ENCODE data around the gene WDR37.

WDR37 gene

GRCh38 chr10:1130226-1130625 lies 74.0 kb downstream of the WDR37 start:
- H3K27ac ChIP-seq: no peak overlapping the region
- no peak for DNase-seq (ENCODE audit: low spot score)
- no peak for TF ChIP-seq CTCF (conservative IDR thresholded peaks at IDR 0.05; ENCODE audit: low read depth)
- ChIA-PET POLR2A (ENCODE audit: low non-redundant PET) (no interaction called here), CTCF (no interaction called here)

- ChIA-PET CTCF (no interaction called here), POLR2A (ENCODE audit: low non-redundant PET) (no interaction called here)
- TF ChIP-seq CTCF (conservative IDR thresholded peaks at IDR 0.05; ENCODE audit: low read depth): no peak
- H3K27ac ChIP-seq: no peak overlapping the region; the same call in 1 of the 2 replicates
- DNase-seq (ENCODE audit: low spot score): no peak
These were observed 75.0 kb downstream of the WDR37 start for GRCh38 chr10:1130995-1131790.

GRCh38 chr10:1132584-1132983 lies 76.4 kb downstream of the WDR37 start:
- CTCF ChIA-PET: no interaction called here
- no peak for TF ChIP-seq CTCF (conservative IDR thresholded peaks at IDR 0.05; ENCODE audit: low read depth)
- POLR2A ChIA-PET (ENCODE audit: low non-redundant PET): no interaction called here
- DNase-seq (ENCODE audit: low spot score): no peak
- no peak overlapping the region for H3K27ac ChIP-seq

GRCh38 chr10:1133495-1134045 lies 77.4 kb downstream of the WDR37 start:
- ChIA-PET CTCF (no interaction called here), POLR2A (ENCODE audit: low non-redundant PET) (no interaction called here)
- H3K27ac ChIP-seq: no peak overlapping the region
- no peak for TF ChIP-seq CTCF (conservative IDR thresholded peaks at IDR 0.05; ENCODE audit: low read depth)
- no peak for DNase-seq (ENCODE audit: low spot score)

GRCh38 chr10:1134156-1134555 lies 78.0 kb downstream of the WDR37 start:
- CTCF ChIA-PET: no interaction called here
- H3K27ac ChIP-seq: no peak overlapping the region
- no peak for TF ChIP-seq CTCF (conservative IDR thresholded peaks at IDR 0.05; ENCODE audit: low read depth)
- DNase-seq (ENCODE audit: low spot score): no peak
- POLR2A ChIA-PET (ENCODE audit: low non-redundant PET): no interaction called here

- POLR2A ChIA-PET (ENCODE audit: low non-redundant PET): no interaction called here
- TF ChIP-seq CTCF (conservative IDR thresholded peaks at IDR 0.05; ENCODE audit: low read depth): no peak
- CTCF ChIA-PET: interaction anchor here (0.7 to 1.2 kb wide), 2 partner anchors 9 to 1959 kb away, joined by 3 to 4 read pairs; no protein-coding TSS in a partner anchor
- DNase-seq (ENCODE audit: low spot score): no peak
- H3K27ac ChIP-seq: no peak overlapping the region
These were observed 80.1 kb downstream of the WDR37 start for GRCh38 chr10:1136268-1136667.

Measured in RWPE1 (cell line).